Skeletal muscle tissue (tissue), 4 donors: ENCODE measurements around the gene KIF24. TPM values are rescaled to one million over a fixed set of nuclear protein-coding genes. Genes with fewer than 3 reads are reported as not detected.
A peak's percentile ranks its signal among the peaks of the same experiment; 100 is the strongest.
"Not testable (repeated sequence)": the region's sequence is repeated elsewhere in the genome, so short reads cannot be mapped to it uniquely, and the experiment has no call there.

Experiments
- H3K27ac ChIP-seq: one replicate; pipeline ENCODE4 v1.7.0; 2013; ENCODE audit warnings: mild to moderate bottlenecking, low read depth, low read length, inconsistent platforms
- H3K27me3 ChIP-seq, 3 donors: one replicate each; pipeline ENCODE4 v1.7.0; 2013; ENCODE audit warnings: low read length in 3 of 3; ENCODE audit not compliant: control insufficient read depth in 3 of 3, insufficient read depth in 3 of 3
- H3K36me3 ChIP-seq, 3 donors: one replicate each; pipeline ENCODE4 v1.7.0; 2013; ENCODE audit warnings: low read length in 3 of 3; ENCODE audit not compliant: control insufficient read depth in 3 of 3, insufficient read depth in 3 of 3
- H3K4me1 ChIP-seq, 3 donors: one replicate each; pipeline ENCODE4 v1.7.0; 2013; ENCODE audit warnings: low read length in 3 of 3, mild to moderate bottlenecking in 3 of 3; ENCODE audit not compliant: control insufficient read depth in 3 of 3, insufficient read depth in 3 of 3
- H3K4me3 ChIP-seq, 3 donors: one replicate each; pipeline ENCODE4 v1.7.0; 2013; ENCODE audit warnings: low read length in 3 of 3
- H3K9ac ChIP-seq, 3 donors: one replicate each; pipeline ENCODE4 v1.7.0; 2013; ENCODE audit warnings: low read length in 3 of 3, mild to moderate bottlenecking in 3 of 3, moderate library complexity in 2 of 3, low read depth in 1 of 3
- H3K9me3 ChIP-seq, 3 donors: one replicate each; pipeline ENCODE4 v1.7.0; 2013; ENCODE audit warnings: low read length in 3 of 3; ENCODE audit not compliant: control insufficient read depth in 3 of 3
- total RNA-seq: library from RNA; depleted of rRNA; stranded (reverse); fragments of >200 nt; gene quantifications from one replicate; pipeline ENCODE4 v1.2.3, GENCODE V29; 2014
- donor health status: Osteomylitis.

KIF24 gene
- total RNA-seq, 1 donor from 2014 or later = 5.7 TPM

GRCh38 chr9:34365282-34365681 lies 36.2 kb upstream of the KIF24 start:
- Histone ChIP-seq H3K9me3 (no peaks in the 10 kb centered on the region), H3K4me1 (peaks cover 24 to 38% (median 27%) of the 10 kb centered on the region in 3 donors), H3K36me3 (peaks cover 0 to 15% (median 11%) of the 10 kb centered on the region in 3 donors), H3K27ac (no peak overlapping the region), H3K27me3 (no peaks in the 10 kb centered on the region), H3K9ac (no peak overlapping the region), H3K4me3 (no peak overlapping the region)

GRCh38 chr9:34363619-34364351 lies 34.7 kb upstream of the KIF24 start:
- H3K36me3 ChIP-seq = peaks cover 0 to 5% (median 5%) of the 10 kb centered on the region in 3 donors
- no peak overlapping the region for H3K27ac ChIP-seq
- H3K9ac ChIP-seq = peak overlapping the region in 1 of 3 donors; percentile 10
- H3K9me3 ChIP-seq = no peaks in the 10 kb centered on the region
- H3K27me3 ChIP-seq = no peaks in the 10 kb centered on the region
- H3K4me3 ChIP-seq = no peak overlapping the region
- peaks cover 10 to 23% (median 14%) of the 10 kb centered on the region in 3 donors for H3K4me1 ChIP-seq

GRCh38 chr9:34362614-34363214 lies 33.6 kb upstream of the KIF24 start:
- H3K9me3 ChIP-seq = no peaks in the 10 kb centered on the region
- H3K4me3 ChIP-seq = no peak overlapping the region
- no peak overlapping the region for H3K27ac ChIP-seq
- peaks cover 10 to 23% (median 14%) of the 10 kb centered on the region in 3 donors for H3K4me1 ChIP-seq
- H3K9ac ChIP-seq = no peak overlapping the region
- no peaks in the 10 kb centered on the region for H3K27me3 ChIP-seq
- peaks cover 0 to 5% (median 2%) of the 10 kb centered on the region in 3 donors for H3K36me3 ChIP-seq

GRCh38 chr9:34352957-34353356 lies 23.9 kb upstream of the KIF24 start:
- H3K27ac ChIP-seq, H3K27me3 ChIP-seq, H3K4me1 ChIP-seq: not testable (repeated sequence)

GRCh38 chr9:34352122-34352652 lies 23.1 kb upstream of the KIF24 start:
- H3K36me3 ChIP-seq, H3K9me3 ChIP-seq, H3K9ac ChIP-seq, H3K4me3 ChIP-seq, H3K27ac ChIP-seq, H3K4me1 ChIP-seq, H3K27me3 ChIP-seq: not testable (repeated sequence)

More at GRCh38 chr9:34352957-34353356, 23.9 kb upstream of the KIF24 start:
- not testable (repeated sequence) for H3K9ac ChIP-seq, H3K36me3 ChIP-seq, H3K4me3 ChIP-seq, H3K9me3 ChIP-seq

GRCh38 chr9:34349324-34349723 lies 20.3 kb upstream of the KIF24 start:
- H3K27me3 ChIP-seq = no peaks in the 10 kb centered on the region
- no peak overlapping the region for H3K27ac ChIP-seq
- no peak overlapping the region for H3K9ac ChIP-seq
- peaks cover 5 to 12% (median 10%) of the 10 kb centered on the region in 3 donors for H3K4me1 ChIP-seq
- H3K9me3 ChIP-seq = no peaks in the 10 kb centered on the region
- H3K36me3 ChIP-seq = peaks cover 0 to 3% (median 0%) of the 10 kb centered on the region in 3 donors
- no peak overlapping the region for H3K4me3 ChIP-seq

GRCh38 chr9:34347800-34348158 lies 18.7 kb upstream of the KIF24 start:
- Histone ChIP-seq H3K27me3 (no peaks in the 10 kb centered on the region), H3K9ac (no peak overlapping the region), H3K4me1 (peaks cover 17 to 24% (median 21%) of the 10 kb centered on the region in 3 donors), H3K9me3 (no peaks in the 10 kb centered on the region), H3K27ac (no peak overlapping the region), H3K36me3 (peaks cover 0 to 7% (median 2%) of the 10 kb centered on the region in 3 donors), H3K4me3 (no peak overlapping the region)

- Histone ChIP-seq H3K9me3 (no peaks in the 10 kb centered on the region), H3K36me3 (peaks cover 0 to 7% (median 2%) of the 10 kb centered on the region in 3 donors), H3K27me3 (no peaks in the 10 kb centered on the region), H3K4me1 (peaks cover 22 to 25% (median 24%) of the 10 kb centered on the region in 3 donors), H3K9ac (no peak overlapping the region), H3K4me3 (no peak overlapping the region), H3K27ac (no peak overlapping the region)
These were observed 18.1 kb upstream of the KIF24 start for GRCh38 chr9:34346873-34347799.

GRCh38 chr9:34343605-34344004 lies 14.5 kb upstream of the KIF24 start:
- H3K4me1 ChIP-seq = peaks cover 32 to 37% (median 33%) of the 10 kb centered on the region in 3 donors
- peak overlapping the region; percentile 56 to 63 (median 61) for H3K9ac ChIP-seq
- no peak overlapping the region for H3K4me3 ChIP-seq
- peaks cover 8 to 27% (median 17%) of the 10 kb centered on the region in 3 donors for H3K36me3 ChIP-seq
- H3K27me3 ChIP-seq = no peaks in the 10 kb centered on the region
- no peaks in the 10 kb centered on the region for H3K9me3 ChIP-seq
- H3K27ac ChIP-seq = peak overlapping the region; percentile 72
